Testis (tissue), 2 donors: ENCODE data around the gene GNGT2.
"Not testable (repeated sequence)": the region's sequence is repeated elsewhere in the genome, so short reads cannot be mapped to it uniquely, and the experiment has no call there.

ENCODE experiments used
- POLR2A ChIP-seq: fragments of 450-650 bp; IDR thresholded peaks from one replicate; pipeline ENCODE4 v1.6.1; 2017; ENCODE audit warnings: antibody characterized with exemption, mild to moderate bottlenecking, moderate library complexity
- TF ChIP-seq, protein P1 (sequence below), 3 experiments: fragments of 450-650 bp in 2 of 3; fragments of 200-600 bp in 1 of 3; sonication (generic) in 1 of 3; IDR thresholded peaks; one replicate each; pipeline ENCODE4 v1.5.1; 2016 to 2019; ENCODE audit warnings: antibody characterized with exemption in 3 of 3, mild to moderate bottlenecking in 2 of 3, moderate library complexity in 1 of 3

DNA sequence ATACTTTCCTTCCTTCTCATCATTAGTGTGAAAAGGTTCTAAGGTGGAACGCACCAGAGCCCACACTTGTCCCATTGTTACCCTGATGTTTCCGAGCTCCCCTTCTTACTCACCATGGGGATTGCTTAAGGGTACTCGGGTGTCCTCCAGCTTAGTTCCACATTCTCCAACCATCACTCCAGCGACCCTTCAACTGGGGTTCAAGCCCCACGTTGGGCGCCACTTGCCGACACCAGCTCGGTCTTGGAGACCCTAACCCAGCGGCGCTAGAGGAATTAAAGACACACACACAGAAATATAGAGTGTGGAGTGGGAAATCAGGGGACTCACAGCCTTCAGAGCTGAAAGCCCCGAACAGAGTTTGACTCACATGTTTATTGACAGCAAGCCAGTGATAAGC, 34.4 kb downstream of the GNGT2 start:
- TF ChIP-seq, protein P1, sequence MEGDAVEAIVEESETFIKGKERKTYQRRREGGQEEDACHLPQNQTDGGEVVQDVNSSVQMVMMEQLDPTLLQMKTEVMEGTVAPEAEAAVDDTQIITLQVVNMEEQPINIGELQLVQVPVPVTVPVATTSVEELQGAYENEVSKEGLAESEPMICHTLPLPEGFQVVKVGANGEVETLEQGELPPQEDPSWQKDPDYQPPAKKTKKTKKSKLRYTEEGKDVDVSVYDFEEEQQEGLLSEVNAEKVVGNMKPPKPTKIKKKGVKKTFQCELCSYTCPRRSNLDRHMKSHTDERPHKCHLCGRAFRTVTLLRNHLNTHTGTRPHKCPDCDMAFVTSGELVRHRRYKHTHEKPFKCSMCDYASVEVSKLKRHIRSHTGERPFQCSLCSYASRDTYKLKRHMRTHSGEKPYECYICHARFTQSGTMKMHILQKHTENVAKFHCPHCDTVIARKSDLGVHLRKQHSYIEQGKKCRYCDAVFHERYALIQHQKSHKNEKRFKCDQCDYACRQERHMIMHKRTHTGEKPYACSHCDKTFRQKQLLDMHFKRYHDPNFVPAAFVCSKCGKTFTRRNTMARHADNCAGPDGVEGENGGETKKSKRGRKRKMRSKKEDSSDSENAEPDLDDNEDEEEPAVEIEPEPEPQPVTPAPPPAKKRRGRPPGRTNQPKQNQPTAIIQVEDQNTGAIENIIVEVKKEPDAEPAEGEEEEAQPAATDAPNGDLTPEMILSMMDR (IDR thresholded peaks at IDR 0.05): not testable (repeated sequence)
- not testable (repeated sequence) for TF ChIP-seq POLR2A
